ENCODE results near the gene MINK1. TPM values are rescaled to one million over a fixed set of nuclear protein-coding genes. Genes with fewer than 3 reads are reported as not detected.

The MINK1 gene
- total RNA-seq, 2 experiments from 2014 or later = 40.6 to 62.5 TPM

- BruUV-seq (replicated peaks) = no TSS peak
- intact Hi-C loops (cut with micrococcal nuclease; ENCODE audit: unreplicated experiment) = no loop called here
- H3K9me3 ChIP-seq (ENCODE audit: low read length) = no peaks in the 10 kb centered on the region
- H3K9me2 ChIP-seq (ENCODE audit: insufficient read depth, low read length) = no peaks in the 10 kb centered on the region
- peaks cover 16% of the 10 kb centered on the region for H3K79me2 ChIP-seq (ENCODE audit: insufficient read depth, low read depth, low read length)
- H4K20me1 ChIP-seq (ENCODE audit: insufficient read depth, low read length) = no peaks in the 10 kb centered on the region
- H3K27ac ChIP-seq (ENCODE audit: low read depth, low read length, poor library complexity, severe bottlenecking) = no peak overlapping the region
- H3K4me1 ChIP-seq (ENCODE audit: insufficient read depth, low read length, poor library complexity, severe bottlenecking) = peaks cover 6% of the 10 kb centered on the region
- CTCF ChIA-PET (ENCODE audit: unreplicated experiment) = no interaction called here
- no peak for DNase-seq (ENCODE audit: low spot score)
- H2AFZ ChIP-seq (ENCODE audit: low read length) = no peak overlapping the region
- H3K36me3 ChIP-seq (ENCODE audit: insufficient read depth, low read length) = peaks cover 46% of the 10 kb centered on the region
- POLR2A ChIA-PET = no interaction called here
- TF ChIP-seq EZH2phosphoT487 (IDR thresholded peaks at IDR 0.05; ENCODE audit: borderline replicate concordance, low read depth, low read length) = no peak
- TF ChIP-seq CTCF (conservative IDR thresholded peaks at IDR 0.05; ENCODE audit: low read length) = no peak
- H3K4me3 ChIP-seq (ENCODE audit: low read depth, low read length, poor library complexity, severe bottlenecking) = no peak overlapping the region
- H3K4me2 ChIP-seq (ENCODE audit: low read length) = no peak overlapping the region
These were observed 7.7 kb downstream of the MINK1 start for GRCh38 chr17:4840893-4841242.

- no peak overlapping the region for H3K4me2 ChIP-seq (ENCODE audit: low read length)
- BruUV-seq (replicated peaks) = no TSS peak
- peaks cover 3% of the 10 kb centered on the region for H3K79me2 ChIP-seq (ENCODE audit: insufficient read depth, low read depth, low read length)
- ChIA-PET POLR2A (no interaction called here), CTCF (ENCODE audit: unreplicated experiment) (no interaction called here)
- TF ChIP-seq CTCF (conservative IDR thresholded peaks at IDR 0.05; ENCODE audit: low read length) (no peak), EZH2phosphoT487 (IDR thresholded peaks at IDR 0.05; ENCODE audit: borderline replicate concordance, low read depth, low read length) (no peak)
- no peak overlapping the region for H3K4me3 ChIP-seq (ENCODE audit: low read depth, low read length, poor library complexity, severe bottlenecking)
- H3K27ac ChIP-seq (ENCODE audit: low read depth, low read length, poor library complexity, severe bottlenecking) = no peak overlapping the region
- H4K20me1 ChIP-seq (ENCODE audit: insufficient read depth, low read length) = no peaks in the 10 kb centered on the region
- H3K36me3 ChIP-seq (ENCODE audit: insufficient read depth, low read length) = peaks cover 37% of the 10 kb centered on the region
- no peaks in the 10 kb centered on the region for H3K9me2 ChIP-seq (ENCODE audit: insufficient read depth, low read length)
- intact Hi-C loops (cut with micrococcal nuclease; ENCODE audit: unreplicated experiment) = no loop called here
- no peak overlapping the region for H2AFZ ChIP-seq (ENCODE audit: low read length)
- H3K9me3 ChIP-seq (ENCODE audit: low read length) = no peaks in the 10 kb centered on the region
- DNase-seq (ENCODE audit: low spot score) = no peak
- H3K4me1 ChIP-seq (ENCODE audit: insufficient read depth, low read length, poor library complexity, severe bottlenecking) = no peaks in the 10 kb centered on the region
These were observed 9.2 kb downstream of the MINK1 start for GRCh38 chr17:4842376-4842775.

- BruUV-seq (replicated peaks) = no TSS peak
- ChIA-PET CTCF (ENCODE audit: unreplicated experiment) (no interaction called here), POLR2A (no interaction called here)
- DNase-seq (ENCODE audit: low spot score) = no peak
- Histone ChIP-seq H3K36me3 (ENCODE audit: insufficient read depth, low read length) (peaks cover 27% of the 10 kb centered on the region), H3K4me2 (ENCODE audit: low read length) (no peak overlapping the region), H3K4me1 (ENCODE audit: insufficient read depth, low read length, poor library complexity, severe bottlenecking) (no peaks in the 10 kb centered on the region), H3K27ac (ENCODE audit: low read depth, low read length, poor library complexity, severe bottlenecking) (no peak overlapping the region), H3K79me2 (ENCODE audit: insufficient read depth, low read depth, low read length) (no peaks in the 10 kb centered on the region; the same call in none of the 2 replicates), H3K9me3 (ENCODE audit: low read length) (no peaks in the 10 kb centered on the region), H4K20me1 (ENCODE audit: insufficient read depth, low read length) (no peaks in the 10 kb centered on the region), H2AFZ (ENCODE audit: low read length) (no peak overlapping the region), H3K4me3 (ENCODE audit: low read depth, low read length, poor library complexity, severe bottlenecking) (no peak overlapping the region), H3K9me2 (ENCODE audit: insufficient read depth, low read length) (no peaks in the 10 kb centered on the region)
- no peak for TF ChIP-seq EZH2phosphoT487 (IDR thresholded peaks at IDR 0.05; ENCODE audit: borderline replicate concordance, low read depth, low read length)
- TF ChIP-seq CTCF (conservative IDR thresholded peaks at IDR 0.05; ENCODE audit: low read length) = no peak
- intact Hi-C loops (cut with micrococcal nuclease; ENCODE audit: unreplicated experiment) = no loop called here
These were observed 10.3 kb downstream of the MINK1 start for GRCh38 chr17:4843321-4844000.
